Spleen (tissue), 7 donors: ENCODE results near the gene ATP2B1.

Source experiments
- POLR2A ChIP-seq, 3 donors: fragments of 450-650 bp; IDR thresholded peaks; one replicate each; pipeline ENCODE4 v1.5.1; 2017; ENCODE audit warnings: antibody characterized with exemption in 3 of 3, mild to moderate bottlenecking in 1 of 3
- POLR2AphosphoS5 ChIP-seq, 3 donors: sonication (generic); formaldehyde crosslinking; IDR thresholded peaks; one replicate each; pipeline ENCODE4 v1.5.1; 2017; ENCODE audit warnings: antibody characterized with exemption in 3 of 3
- TF ChIP-seq, protein P1 (sequence below), 11 experiments: fragments of 200-600 bp in 7 of 11; fragments of 450-650 bp in 4 of 11; sonication (generic) in 4 of 11; IDR thresholded peaks in 8 of 11; conservative IDR thresholded peaks in 3 of 11; 1 replicate in 7 of 11; 2 replicates in 4 of 11; pipeline versions ENCODE4 v1.4.0 to v1.8.0; 2016 to 2021; ENCODE audit warnings: antibody characterized with exemption in 11 of 11, inconsistent platforms in 4 of 11, mild to moderate bottlenecking in 1 of 11
- donor health status: DM: no; HTN: no; CAD: no; lungs with moderate emphysema.
- donor health status: DM: no; HTN: no; CAD: no.
- donor health status: DM: no; HTN: no; CAD: no.

DNA sequence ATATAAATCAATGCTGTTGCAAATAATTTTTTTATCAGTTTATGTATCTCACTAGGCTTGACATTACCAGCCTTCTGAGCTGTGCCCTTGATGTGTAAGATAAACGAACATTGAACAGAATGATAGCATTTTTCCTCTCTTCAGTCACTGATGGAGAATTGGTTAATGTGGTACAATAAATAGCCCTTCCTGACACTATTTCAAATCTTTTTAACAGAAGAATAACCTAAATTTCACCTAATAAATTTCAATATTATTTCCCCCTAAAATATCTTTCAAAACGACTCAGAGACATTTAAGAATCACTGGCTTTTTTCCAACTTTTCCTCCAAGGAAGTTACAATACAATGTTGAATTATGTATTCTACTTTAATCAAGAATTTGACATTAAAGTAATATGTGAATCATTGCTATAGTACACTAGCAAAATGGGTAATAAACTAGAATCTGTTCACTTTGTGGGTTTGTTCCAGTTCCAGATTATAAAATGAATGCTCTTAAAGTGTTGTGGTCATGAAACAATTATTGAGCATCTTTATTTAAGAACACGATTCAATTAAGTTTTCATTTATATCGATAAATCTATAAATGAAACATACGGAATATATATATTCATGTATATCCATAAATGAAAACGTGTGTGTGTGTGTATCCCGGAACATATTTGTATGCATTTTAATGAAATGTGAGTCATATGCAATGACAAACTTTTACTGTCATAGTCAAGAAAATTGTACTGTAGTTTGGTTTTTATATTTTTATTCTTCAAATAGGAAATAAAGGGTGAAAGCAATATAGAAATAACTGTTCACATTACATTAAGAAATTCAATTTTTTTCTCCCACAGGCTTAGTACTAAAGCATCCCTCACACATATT, 2.5 kb upstream of the ATP2B1 start:
- TF ChIP-seq, protein P1, sequence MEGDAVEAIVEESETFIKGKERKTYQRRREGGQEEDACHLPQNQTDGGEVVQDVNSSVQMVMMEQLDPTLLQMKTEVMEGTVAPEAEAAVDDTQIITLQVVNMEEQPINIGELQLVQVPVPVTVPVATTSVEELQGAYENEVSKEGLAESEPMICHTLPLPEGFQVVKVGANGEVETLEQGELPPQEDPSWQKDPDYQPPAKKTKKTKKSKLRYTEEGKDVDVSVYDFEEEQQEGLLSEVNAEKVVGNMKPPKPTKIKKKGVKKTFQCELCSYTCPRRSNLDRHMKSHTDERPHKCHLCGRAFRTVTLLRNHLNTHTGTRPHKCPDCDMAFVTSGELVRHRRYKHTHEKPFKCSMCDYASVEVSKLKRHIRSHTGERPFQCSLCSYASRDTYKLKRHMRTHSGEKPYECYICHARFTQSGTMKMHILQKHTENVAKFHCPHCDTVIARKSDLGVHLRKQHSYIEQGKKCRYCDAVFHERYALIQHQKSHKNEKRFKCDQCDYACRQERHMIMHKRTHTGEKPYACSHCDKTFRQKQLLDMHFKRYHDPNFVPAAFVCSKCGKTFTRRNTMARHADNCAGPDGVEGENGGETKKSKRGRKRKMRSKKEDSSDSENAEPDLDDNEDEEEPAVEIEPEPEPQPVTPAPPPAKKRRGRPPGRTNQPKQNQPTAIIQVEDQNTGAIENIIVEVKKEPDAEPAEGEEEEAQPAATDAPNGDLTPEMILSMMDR (IDR thresholded peaks at IDR 0.05 in 8 of 11, conservative IDR thresholded peaks at IDR 0.05 in 3 of 11), result no peak
- TF ChIP-seq POLR2AphosphoS5 (IDR thresholded peaks at IDR 0.05) (no peak), POLR2A (IDR thresholded peaks at IDR 0.05) (no peak)
